ENCODE measurements around the gene PPFIBP1. TPM values are rescaled to one million over a fixed set of nuclear protein-coding genes. Genes with fewer than 3 reads are reported as not detected.
A peak's percentile ranks its signal among the peaks of the same experiment; 100 is the strongest.

PPFIBP1 gene
- total and polyA plus RNA-seq, 9 of the 15 experiments (the other 6 are each of a cell fraction or from before 2014, with no cell fraction given): 0.46 to 3.5 (median 1.8) TPM

- TF ChIP-seq ZNF512 (tag; IDR thresholded peaks at IDR 0.05): peak; percentile 72; the same call in 1 of the 2 replicates
Measured at GRCh38 chr12:27549236-27549800, 25.3 kb downstream of the PPFIBP1 start (continued).

- ChIA-PET POLR2A (interaction anchor here (0.6 to 1.4 kb wide), 2 partner anchors 15 to 161 kb away, joined by 3 to 6 read pairs; partner anchors contain the start of gene MRPS35), CTCF (ENCODE audit: low intra/inter-chr PET ratio) (no interaction called here)
- no peaks in the 10 kb centered on the region for H3K79me2 ChIP-seq (ENCODE audit: control insufficient read depth, insufficient read depth, low read length)
- intact Hi-C loops (cut with micrococcal nuclease) (no loop called here), in situ Hi-C loops (cut with MboI) (no loop called here)
- ATAC-seq (peak; percentile 96), DNase-seq (ENCODE audit: extremely low read depth in 1 of 4, low spot score in 3 of 4) (peak; percentile 22 to 72 (median 42)), FAIRE-seq (peak; percentile 94)
- no peaks in the 10 kb centered on the region for H3K36me3 ChIP-seq (ENCODE audit: control insufficient read depth, insufficient read depth, low read length)
- peaks cover 14 to 37% of the 10 kb centered on the region in 2 experiments for H3K27me3 ChIP-seq (ENCODE audit: control insufficient read depth in 2 of 2, insufficient read depth in 2 of 2, low read length in 2 of 2)
- H3K9me3 ChIP-seq (replicated peaks; ENCODE audit: control insufficient read depth, insufficient read depth, low read depth, low read length): no peaks in the 10 kb centered on the region
- H2AFZ ChIP-seq (ENCODE audit: low read depth, low read length): peak overlapping the region; percentile 8; the same call in 1 of the 2 replicates
- no peaks in the 10 kb centered on the region for H4K20me1 ChIP-seq (replicated peaks; ENCODE audit: control insufficient read depth, insufficient read depth, low read length)
- 0% methylated on average over 7 of the region's 12 CpGs for WGBS (ENCODE audit: insufficient coverage, low coverage, missing lambda C conversion rate)
- no peak overlapping the region for H3K27ac ChIP-seq (ENCODE audit: extremely low read depth, low read depth, low read length)
- peaks cover 0 to 13% of the 10 kb centered on the region in 2 experiments; a peak in 4 of 5 replicates for H3K4me1 ChIP-seq (replicated peaks in 1 of 2; ENCODE audit: control insufficient read depth in 2 of 2, insufficient read depth in 2 of 2, low read length in 2 of 2)
- H3K4me3 ChIP-seq: no peak overlapping the region
- H3K9ac ChIP-seq (ENCODE audit: insufficient read depth in 1 of 2, low read depth in 2 of 2, low read length in 2 of 2): no peak overlapping the region; a peak in 1 of 4 replicates
- no TSS peak for BruUV-seq (replicated peaks)
- peak overlapping the region; percentile 57 for H3K4me2 ChIP-seq (ENCODE audit: insufficient read depth, low read length)
- H3K9me1 ChIP-seq (ENCODE audit: control insufficient read depth, insufficient read depth, low read length): no peaks in the 10 kb centered on the region
- TF ChIP-seq NFIC (IDR thresholded peaks at IDR 0.05): 0 out of 2 replicates have a peak, but pooled peaks have one; percentile 10
- peak; percentile 81 for TF ChIP-seq JUND (IDR thresholded peaks at IDR 0.05; ENCODE audit: borderline replicate concordance, low read depth, low read length)
- TF ChIP-seq JUND (tag; IDR thresholded peaks at IDR 0.05; ENCODE audit: borderline replicate concordance, low read depth, low read length): no peak; the same call in 2 of the 3 replicates
- TF ChIP-seq CXXC5 (CRISPR knock-in tag; IDR thresholded peaks at IDR 0.05): peak; percentile 49; the same call in 1 of the 2 replicates
- 0 out of 2 replicates have a peak, but pooled peaks have one; percentile 32 for TF ChIP-seq ZEB2 (IDR thresholded peaks at IDR 0.05)
- TF ChIP-seq SMARCE1 (IDR thresholded peaks at IDR 0.05): peak; percentile 50; the same call in 1 of the 2 replicates
- 0 out of 2 replicates have a peak, but pooled peaks have one; percentile 22 for TF ChIP-seq STAT5A (IDR thresholded peaks at IDR 0.05; ENCODE audit: borderline replicate concordance, low read length)
- TF ChIP-seq KLF10 (CRISPR knock-in tag; IDR thresholded peaks at IDR 0.05): no peak
- no peak for TF ChIP-seq NUFIP1 (IDR thresholded peaks at IDR 0.05; ENCODE audit: partially characterized antibody)
- no peak for TF ChIP-seq ZNF644 (tag; IDR thresholded peaks at IDR 0.05; ENCODE audit: low read depth)
- TF ChIP-seq MTA2 (IDR thresholded peaks at IDR 0.05; ENCODE audit: low read depth): 0 out of 2 replicates have a peak, but pooled peaks have one; percentile 3
- peak; percentile 48; the same call in 1 of the 2 replicates for TF ChIP-seq KLF16 (IDR thresholded peaks at IDR 0.05)
- TF ChIP-seq TBP (optimal IDR thresholded peaks at IDR 0.05; ENCODE audit: low read depth, low read length): peak; percentile 57
- peak; percentile 38 for TF ChIP-seq HDAC3 (IDR thresholded peaks at IDR 0.05; ENCODE audit: borderline replicate concordance, partially characterized antibody)
Measured at GRCh38 chr12:27549801-27550652, 26.0 kb downstream of the PPFIBP1 start.

Data from K562 (cell line).